HG03139 (cell line): ENCODE results near the gene G6PD.
A peak's percentile ranks its signal among the peaks of the same experiment; 100 is the strongest.
"Not testable (repeated sequence)": the region's sequence is repeated elsewhere in the genome, so short reads cannot be mapped to it uniquely, and the experiment has no call there.

ENCODE experiments used
- ATAC-seq: cut with Tn5 transposase; IDR thresholded peaks from one replicate; pipeline ENCODE4 v1.9.1; 2021; ENCODE audit not compliant: unreplicated experiment

G6PD gene

GRCh38 chrX:154515966-154516655, 30.5 kb downstream of the G6PD start, which contains the start of gene FAM3A:
Gene FAM3A, minus strand, starts transcription at chrX:154516232. Its CDS starts 460 bp downstream, at chrX:154515772.
- peak; percentile 87 for ATAC-seq

- ATAC-seq = no peak
These were observed 31.3 kb downstream of the G6PD start for GRCh38 chrX:154515090-154515965.

GRCh38 chrX:154513716-154514115, 32.9 kb downstream of the G6PD start:
- ATAC-seq = no peak

GRCh38 chrX:154512879-154513553, 33.6 kb downstream of the G6PD start:
- ATAC-seq = no peak

- ATAC-seq = no peak
These were observed 34.9 kb downstream of the G6PD start for GRCh38 chrX:154511761-154512160.

- no peak for ATAC-seq
These were observed 37.2 kb downstream of the G6PD start for GRCh38 chrX:154509455-154509854.

- ATAC-seq = no peak
These were observed 38.3 kb downstream of the G6PD start for GRCh38 chrX:154508384-154508745.

GRCh38 chrX:154507673-154508383, 38.8 kb downstream of the G6PD start:
- ATAC-seq = no peak

GRCh38 chrX:154506483-154507332, 39.9 kb downstream of the G6PD start:
- ATAC-seq = no peak

GRCh38 chrX:154505734-154506133, 40.9 kb downstream of the G6PD start:
- ATAC-seq = no peak

GRCh38 chrX:154502989-154503388, 43.7 kb downstream of the G6PD start:
- no peak for ATAC-seq

GRCh38 chrX:154502098-154502497, 44.5 kb downstream of the G6PD start:
- no peak for ATAC-seq

GRCh38 chrX:154501423-154501822, 45.2 kb downstream of the G6PD start:
- not testable (repeated sequence) for ATAC-seq

- ATAC-seq = not testable (repeated sequence)
These were observed 50.0 kb downstream of the G6PD start for GRCh38 chrX:154496591-154497137.

- ATAC-seq = no peak
These were observed 51.1 kb downstream of the G6PD start for GRCh38 chrX:154495472-154495922.

- ATAC-seq = no peak
These were observed 51.9 kb downstream of the G6PD start for GRCh38 chrX:154494715-154495114.

GRCh38 chrX:154490414-154491083, 56.1 kb downstream of the G6PD start, which contains the start of gene SLC10A3:
Gene SLC10A3, minus strand, starts transcription at chrX:154490629. Its CDS starts 1,689 bp downstream, at chrX:154488940.
- ATAC-seq = peak; percentile 65

GRCh38 chrX:154490021-154490413, 56.6 kb downstream of the G6PD start:
- ATAC-seq = peak; percentile 15

GRCh38 chrX:154489182-154489581, 57.5 kb downstream of the G6PD start:
- ATAC-seq = no peak
